Measurements from ENCODE around the gene ACOT2. TPM values are rescaled to one million over a fixed set of nuclear protein-coding genes. Genes with fewer than 3 reads are reported as not detected.
"Not testable (repeated sequence)": the region's sequence is repeated elsewhere in the genome, so short reads cannot be mapped to it uniquely, and the experiment has no call there.

Gene ACOT2
- 84.0 and 92.4 TPM in 2 replicates for total RNA-seq
- 67.1 and 84.3 TPM in 2 replicates for polyA plus RNA-seq

GRCh38 chr14:73569185-73569958, at the start of gene ACOT2:
ACOT2 (plus strand) TSS chr14:73569213; CDS start chr14:73569241, 28 bp downstream.
- not testable (repeated sequence) for H3K9me3 ChIP-seq (ENCODE audit: low read depth); H3K4me1 ChIP-seq (ENCODE audit: low read depth); H3K36me3 ChIP-seq; H3K27me3 ChIP-seq
- Histone ChIP-seq H3K4me3 (peak within 1 kb of the TSS; percentile 18), H3K27ac (peak within 1 kb of the TSS; percentile 89)
- TF ChIP-seq CTCF (IDR thresholded peaks at IDR 0.05; ENCODE audit: low read depth, low read length): peak; percentile 22
- DNase-seq (ENCODE audit: low read depth in 1 of 2, low spot score in 1 of 2): peak; percentile 85 to 97

GRCh38 chr14:73521229-73521628, 47.8 kb upstream of the ACOT2 start:
- no peaks in the 10 kb centered on the region for H3K27me3 ChIP-seq
- no peaks in the 10 kb centered on the region for H3K36me3 ChIP-seq
- no peaks in the 10 kb centered on the region for H3K9me3 ChIP-seq (ENCODE audit: low read depth)
- H3K4me3 ChIP-seq: no peak overlapping the region
- DNase-seq (ENCODE audit: low read depth in 1 of 2, low spot score in 1 of 2): no peak
- no peak for TF ChIP-seq CTCF (IDR thresholded peaks at IDR 0.05; ENCODE audit: low read depth, low read length)
- no peak overlapping the region for H3K27ac ChIP-seq
- H3K4me1 ChIP-seq (ENCODE audit: low read depth): no peaks in the 10 kb centered on the region

GRCh38 chr14:73524493-73524892, 44.5 kb upstream of the ACOT2 start:
- H3K27me3 ChIP-seq: no peaks in the 10 kb centered on the region

GRCh38 chr14:73526036-73526984, 42.7 kb upstream of the ACOT2 start:
- Histone ChIP-seq H3K4me1 (ENCODE audit: low read depth) (no peaks in the 10 kb centered on the region), H3K36me3 (no peaks in the 10 kb centered on the region), H3K27ac (no peak overlapping the region), H3K9me3 (ENCODE audit: low read depth) (no peaks in the 10 kb centered on the region), H3K27me3 (no peaks in the 10 kb centered on the region), H3K4me3 (no peak overlapping the region)
- no peak for DNase-seq (ENCODE audit: low read depth in 1 of 2, low spot score in 1 of 2)
- no peak for TF ChIP-seq CTCF (IDR thresholded peaks at IDR 0.05; ENCODE audit: low read depth, low read length)

More at GRCh38 chr14:73524493-73524892, 44.5 kb upstream of the ACOT2 start:
- no peaks in the 10 kb centered on the region for H3K4me1 ChIP-seq (ENCODE audit: low read depth)
- H3K36me3 ChIP-seq: no peaks in the 10 kb centered on the region
- TF ChIP-seq CTCF (IDR thresholded peaks at IDR 0.05; ENCODE audit: low read depth, low read length): no peak
- H3K4me3 ChIP-seq: no peak overlapping the region
- no peak for DNase-seq (ENCODE audit: low read depth in 1 of 2, low spot score in 1 of 2)
- H3K9me3 ChIP-seq (ENCODE audit: low read depth): no peaks in the 10 kb centered on the region
- no peak overlapping the region for H3K27ac ChIP-seq

GRCh38 chr14:73529356-73529755, 39.7 kb upstream of the ACOT2 start:
- not testable (repeated sequence) for H3K27me3 ChIP-seq; H3K9me3 ChIP-seq (ENCODE audit: low read depth); H3K27ac ChIP-seq; DNase-seq (ENCODE audit: low read depth in 1 of 2, low spot score in 1 of 2); H3K4me1 ChIP-seq (ENCODE audit: low read depth); H3K4me3 ChIP-seq; H3K36me3 ChIP-seq

- not testable (repeated sequence) for DNase-seq (ENCODE audit: low read depth in 1 of 2, low spot score in 1 of 2); H3K4me1 ChIP-seq (ENCODE audit: low read depth)
These were observed 37.0 kb upstream of the ACOT2 start for GRCh38 chr14:73531971-73532370.

GRCh38 chr14:73537244-73538045, 31.6 kb upstream of the ACOT2 start:
- H3K9me3 ChIP-seq (ENCODE audit: low read depth); H3K36me3 ChIP-seq; H3K27me3 ChIP-seq; H3K4me1 ChIP-seq (ENCODE audit: low read depth): not testable (repeated sequence)
- peak in 1 of 2 donors; percentile 14 for DNase-seq (ENCODE audit: low read depth in 1 of 2, low spot score in 1 of 2)
- peak overlapping the region; percentile 6 for H3K4me3 ChIP-seq
- peak overlapping the region; percentile 60 for H3K27ac ChIP-seq

More at GRCh38 chr14:73531971-73532370, 37.0 kb upstream of the ACOT2 start:
- H3K27ac ChIP-seq; H3K9me3 ChIP-seq (ENCODE audit: low read depth); H3K4me3 ChIP-seq; H3K36me3 ChIP-seq; H3K27me3 ChIP-seq: not testable (repeated sequence)

- not testable (repeated sequence) for H3K4me3 ChIP-seq; H3K27ac ChIP-seq; H3K4me1 ChIP-seq (ENCODE audit: low read depth); H3K36me3 ChIP-seq; DNase-seq (ENCODE audit: low read depth in 1 of 2, low spot score in 1 of 2); H3K9me3 ChIP-seq (ENCODE audit: low read depth); H3K27me3 ChIP-seq
These were observed 30.0 kb upstream of the ACOT2 start for GRCh38 chr14:73539017-73539416.

- H3K27me3 ChIP-seq; H3K9me3 ChIP-seq (ENCODE audit: low read depth); H3K36me3 ChIP-seq; H3K4me1 ChIP-seq (ENCODE audit: low read depth); H3K4me3 ChIP-seq; DNase-seq (ENCODE audit: low read depth in 1 of 2, low spot score in 1 of 2); H3K27ac ChIP-seq: not testable (repeated sequence)
These were observed 26.1 kb upstream of the ACOT2 start for GRCh38 chr14:73542961-73543360.
